GF-D8 (cell line): ENCODE results near the gene UTS2.

Experiments used
- DNase-seq: peaks from one replicate; lab custom pipeline; 2025; lab: John Stamatoyannopoulos, UW

The UTS2 gene

GRCh38 chr1:7863756-7864328 lies 11.0 kb upstream of the UTS2 start:
- no peak for DNase-seq

- no peak for DNase-seq
Observed at GRCh38 chr1:7862211-7863060, 9.6 kb upstream of the UTS2 start.

- DNase-seq: no peak
Observed at GRCh38 chr1:7861452-7861851, 8.6 kb upstream of the UTS2 start.

- DNase-seq: no peak
Observed at GRCh38 chr1:7860130-7860529, 7.3 kb upstream of the UTS2 start.

GRCh38 chr1:7859406-7859805 lies 6.5 kb upstream of the UTS2 start:
- no peak for DNase-seq

- no peak for DNase-seq
Observed at GRCh38 chr1:7857985-7858384, 5.1 kb upstream of the UTS2 start.

GRCh38 chr1:7857000-7857399 lies 4.1 kb upstream of the UTS2 start:
- DNase-seq: no peak

GRCh38 chr1:7856345-7856744 lies 3.5 kb upstream of the UTS2 start:
- DNase-seq: no peak

- DNase-seq: no peak
Observed at GRCh38 chr1:7853684-7854026, 790 bp upstream of the UTS2 start.

- no peak for DNase-seq
Observed at GRCh38 chr1:7850786-7851185, 2.1 kb downstream of the UTS2 start.

- no peak for DNase-seq
Observed at GRCh38 chr1:7847599-7847998, 5.3 kb downstream of the UTS2 start.

- DNase-seq: no peak
Observed at GRCh38 chr1:7846656-7847055, 6.2 kb downstream of the UTS2 start.

GRCh38 chr1:7845761-7846160 lies 7.1 kb downstream of the UTS2 start:
- no peak for DNase-seq

- no peak for DNase-seq
Observed at GRCh38 chr1:7842517-7842916, 10.3 kb downstream of the UTS2 start.

- no peak for DNase-seq
Observed at GRCh38 chr1:7839526-7839925, 13.3 kb downstream of the UTS2 start.

GRCh38 chr1:7838714-7839113 lies 14.2 kb downstream of the UTS2 start:
- DNase-seq: no peak

- no peak for DNase-seq
Observed at GRCh38 chr1:7833035-7833434, 19.8 kb downstream of the UTS2 start.

- DNase-seq: peak; percentile 80
Observed at GRCh38 chr1:7831458-7831857, 21.4 kb downstream of the UTS2 start.

- peak; percentile 6 for DNase-seq
Observed at GRCh38 chr1:7827126-7827955, 25.5 kb downstream of the UTS2 start.

- no peak for DNase-seq
Observed at GRCh38 chr1:7826363-7826762, 26.5 kb downstream of the UTS2 start.

GRCh38 chr1:7824701-7825100 lies 28.2 kb downstream of the UTS2 start:
- DNase-seq: no peak

- DNase-seq: no peak
Observed at GRCh38 chr1:7821282-7821681, 31.6 kb downstream of the UTS2 start.
